CD4-positive, CD25-positive, alpha-beta regulatory T cell (primary cell): ENCODE results near the gene CLCN3. TPM values are rescaled to one million over a fixed set of nuclear protein-coding genes. Genes with fewer than 3 reads are reported as not detected.

Source experiments
- ATAC-seq, 2 donors: fragments of 150-1000 bp; cut with Tn5 transposase; one replicate each; pipeline ENCODE4 v1.10.0; 2021; ENCODE audit warnings: low read depth in 2 of 2, moderate number of reproducible peaks in 2 of 2, moderate library complexity in 1 of 2
- DNase-seq, 3 donors: peaks; one replicate each; pipeline versions ENCODE4 v3.0.0 to v3.0.0-alpha.2; 2012 to 2022; ENCODE audit warnings: mixed read lengths in 1 of 3
- H3K27ac ChIP-seq: one replicate; pipeline ENCODE4 v1.7.0; 2013; ENCODE audit warnings: mild to moderate bottlenecking, low read length; ENCODE audit not compliant: insufficient read depth, poor library complexity, severe bottlenecking
- H3K27me3 ChIP-seq: one replicate; pipeline ENCODE4 v1.7.0; 2013; ENCODE audit warnings: low read length; ENCODE audit not compliant: control insufficient read depth, insufficient read depth
- H3K36me3 ChIP-seq: one replicate; pipeline ENCODE4 v1.7.0; 2013; ENCODE audit warnings: mild to moderate bottlenecking, low read length, moderate library complexity; ENCODE audit not compliant: control insufficient read depth, insufficient read depth
- H3K4me1 ChIP-seq: 2 replicates; pipeline ENCODE4 v1.7.0; 2013; ENCODE audit warnings: mild to moderate bottlenecking, low read length; ENCODE audit not compliant: insufficient read depth, control insufficient read depth, poor library complexity, severe bottlenecking
- H3K4me3 ChIP-seq: one replicate; pipeline ENCODE4 v1.7.0; 2013; ENCODE audit warnings: low read depth, mild to moderate bottlenecking, low read length, moderate library complexity
- H3K9me3 ChIP-seq, 2 experiments: 1 replicate in 1 of 2; 2 replicates in 1 of 2; pipeline ENCODE4 v1.7.0; 2013; ENCODE audit warnings: low read length in 2 of 2, mild to moderate bottlenecking in 1 of 2, moderate library complexity in 1 of 2; ENCODE audit not compliant: control insufficient read depth in 2 of 2
- H3K27ac Mint-ChIP-seq, 3 donors: one replicate each; pipeline ENCODE4 v1.8.0; 2020 to 2022; ENCODE audit warnings: mild to moderate bottlenecking in 3 of 3, mixed read lengths in 3 of 3, moderate library complexity in 2 of 3
- H3K27me3 Mint-ChIP-seq: one replicate; pipeline ENCODE4 v1.8.0; 2022; ENCODE audit warnings: mild to moderate bottlenecking, mixed read lengths
- H3K36me3 Mint-ChIP-seq: one replicate; pipeline ENCODE4 v1.8.0; 2020; ENCODE audit warnings: mixed read lengths
- H3K4me1 Mint-ChIP-seq, 4 donors: one replicate each; pipeline ENCODE4 v1.8.0; 2020 to 2022; ENCODE audit warnings: mixed read lengths in 4 of 4, mild to moderate bottlenecking in 1 of 4
- H3K4me3 Mint-ChIP-seq, 4 donors: one replicate each; pipeline ENCODE4 v1.8.0; 2020 to 2022; ENCODE audit warnings: mild to moderate bottlenecking in 4 of 4, mixed read lengths in 4 of 4, moderate library complexity in 3 of 4
- H3K9me3 Mint-ChIP-seq, 7 donors: one replicate each; pipeline ENCODE4 v1.8.0; 2020 to 2022; ENCODE audit warnings: mixed read lengths in 7 of 7, mild to moderate bottlenecking in 3 of 7, moderate library complexity in 2 of 7
- polyA plus RNA-seq, 4 donors: library from polyadenylated mRNA; unstranded; fragments of 300-500 nt; fragmentation: Illumina TruSeq; gene quantifications; one replicate each; pipeline ENCODE4 v1.2.3, GENCODE V29; 2021
- total RNA-seq: library from RNA; stranded (reverse); gene quantifications from one replicate; pipeline ENCODE4 v1.2.3, GENCODE V29; 2022

The CLCN3 gene
- total and polyA plus RNA-seq, 5 donors from 2014 or later: 6.3 to 17.0 (median 9.8) TPM

GRCh38 chr4:169593050-169593560 lies 27.3 kb upstream of the CLCN3 start:
- no peaks in the 10 kb centered on the region for H3K9me3 Mint-ChIP-seq
- no peaks in the 10 kb centered on the region for H3K4me1 Mint-ChIP-seq
- Histone ChIP-seq H3K36me3 (peaks cover 23% of the 10 kb centered on the region), H3K27me3 (no peaks in the 10 kb centered on the region), H3K4me3 (no peak overlapping the region), H3K27ac (no peak overlapping the region), H3K9me3 (no peaks in the 10 kb centered on the region), H3K4me1 (no peaks in the 10 kb centered on the region)
- H3K36me3 Mint-ChIP-seq: peaks cover 25% of the 10 kb centered on the region
- H3K4me3 Mint-ChIP-seq: no peak overlapping the region
- DNase-seq (no peak), ATAC-seq (no peak)
- H3K27ac Mint-ChIP-seq: no peak overlapping the region
- no peaks in the 10 kb centered on the region for H3K27me3 Mint-ChIP-seq

GRCh38 chr4:169594560-169595195 lies 25.7 kb upstream of the CLCN3 start:
- DNase-seq (no peak), ATAC-seq (no peak)
- H3K36me3 ChIP-seq: peaks cover 22% of the 10 kb centered on the region
- Mint-ChIP-seq H3K4me1 (no peaks in the 10 kb centered on the region), H3K27ac (no peak overlapping the region), H3K4me3 (no peak overlapping the region), H3K9me3 (no peaks in the 10 kb centered on the region), H3K27me3 (no peaks in the 10 kb centered on the region), H3K36me3 (peaks cover 26% of the 10 kb centered on the region)
- H3K4me3 ChIP-seq: no peak overlapping the region
- no peaks in the 10 kb centered on the region for H3K4me1 ChIP-seq
- no peaks in the 10 kb centered on the region for H3K9me3 ChIP-seq
- no peaks in the 10 kb centered on the region for H3K27me3 ChIP-seq
- no peak overlapping the region for H3K27ac ChIP-seq

GRCh38 chr4:169601016-169601771 lies 19.2 kb upstream of the CLCN3 start:
- no peaks in the 10 kb centered on the region for H3K27me3 Mint-ChIP-seq
- no peaks in the 10 kb centered on the region for H3K9me3 Mint-ChIP-seq
- H3K36me3 Mint-ChIP-seq: peaks cover 23% of the 10 kb centered on the region
- Histone ChIP-seq H3K27me3 (no peaks in the 10 kb centered on the region), H3K27ac (no peak overlapping the region), H3K36me3 (peaks cover 21% of the 10 kb centered on the region), H3K4me3 (no peak overlapping the region), H3K9me3 (no peaks in the 10 kb centered on the region), H3K4me1 (no peaks in the 10 kb centered on the region)
- no peak overlapping the region for H3K4me3 Mint-ChIP-seq
- no peak overlapping the region for H3K27ac Mint-ChIP-seq
- DNase-seq (no peak), ATAC-seq (no peak)
- H3K4me1 Mint-ChIP-seq: peaks cover 13 to 23% (median 16%) of the 10 kb centered on the region in 4 donors

GRCh38 chr4:169603312-169603711 lies 17.1 kb upstream of the CLCN3 start:
- DNase-seq (no peak), ATAC-seq (no peak)
- Mint-ChIP-seq H3K4me1 (peaks cover 21 to 34% (median 27%) of the 10 kb centered on the region in 4 donors), H3K27me3 (no peaks in the 10 kb centered on the region), H3K9me3 (no peaks in the 10 kb centered on the region), H3K4me3 (no peak overlapping the region), H3K27ac (no peak overlapping the region), H3K36me3 (peaks cover 20% of the 10 kb centered on the region)
- no peaks in the 10 kb centered on the region for H3K4me1 ChIP-seq
- H3K36me3 ChIP-seq: peaks cover 18% of the 10 kb centered on the region
- no peak overlapping the region for H3K4me3 ChIP-seq
- no peaks in the 10 kb centered on the region for H3K9me3 ChIP-seq
- H3K27me3 ChIP-seq: no peaks in the 10 kb centered on the region
- H3K27ac ChIP-seq: no peak overlapping the region

GRCh38 chr4:169604131-169604900 lies 16.1 kb upstream of the CLCN3 start:
- peak in 1 of 3 donors; percentile 40 for DNase-seq
- no peak overlapping the region for H3K27ac ChIP-seq
- Mint-ChIP-seq H3K4me1 (peaks cover 21 to 38% (median 32%) of the 10 kb centered on the region in 4 donors), H3K36me3 (peaks cover 14% of the 10 kb centered on the region), H3K27ac (no peak overlapping the region), H3K9me3 (no peaks in the 10 kb centered on the region), H3K27me3 (no peaks in the 10 kb centered on the region), H3K4me3 (no peak overlapping the region)
- H3K9me3 ChIP-seq: no peaks in the 10 kb centered on the region
- no peaks in the 10 kb centered on the region for H3K4me1 ChIP-seq
- no peak overlapping the region for H3K4me3 ChIP-seq
- no peaks in the 10 kb centered on the region for H3K27me3 ChIP-seq
- peak; percentile 62 to 72 for ATAC-seq
- peaks cover 14% of the 10 kb centered on the region for H3K36me3 ChIP-seq

- Histone ChIP-seq H3K36me3 (peaks cover 14% of the 10 kb centered on the region), H3K27me3 (no peaks in the 10 kb centered on the region), H3K4me3 (no peak overlapping the region), H3K27ac (no peak overlapping the region), H3K9me3 (no peaks in the 10 kb centered on the region), H3K4me1 (no peaks in the 10 kb centered on the region)
- Mint-ChIP-seq H3K36me3 (peaks cover 14% of the 10 kb centered on the region), H3K27ac (no peak overlapping the region), H3K9me3 (no peaks in the 10 kb centered on the region), H3K4me1 (peaks cover 21 to 39% (median 33%) of the 10 kb centered on the region in 4 donors), H3K27me3 (no peaks in the 10 kb centered on the region), H3K4me3 (no peak overlapping the region)
- DNase-seq: no peak
- ATAC-seq: no peak
These were observed 15.5 kb upstream of the CLCN3 start for GRCh38 chr4:169604903-169605331.

GRCh38 chr4:169611157-169611556 lies 9.2 kb upstream of the CLCN3 start:
- Histone ChIP-seq H3K4me3 (peak overlapping the region; percentile 98), H3K9me3 (no peaks in the 10 kb centered on the region)
- H3K4me1 Mint-ChIP-seq: peaks cover 24 to 57% (median 37%) of the 10 kb centered on the region in 4 donors

More at GRCh38 chr4:169611157-169611556, 9.2 kb upstream of the CLCN3 start:
- Mint-ChIP-seq H3K27ac (peak overlapping the region; percentile 52 to 100 (median 100)), H3K36me3 (peaks cover 4% of the 10 kb centered on the region), H3K27me3 (no peaks in the 10 kb centered on the region), H3K9me3 (no peaks in the 10 kb centered on the region), H3K4me3 (peak overlapping the region; percentile 96 to 99 (median 98))
- peaks cover 24% of the 10 kb centered on the region for H3K4me1 ChIP-seq
- peak overlapping the region; percentile 99 for H3K27ac ChIP-seq
- DNase-seq (no peak), ATAC-seq (no peak)
- H3K27me3 ChIP-seq: no peaks in the 10 kb centered on the region
- H3K36me3 ChIP-seq: no peaks in the 10 kb centered on the region
